Stimulated activated naive CD8-positive, alpha-beta T cell treated with anti-CD3 and anti-CD28 coated beads, Interleukin-15, amount 100 ng/mL, for 72 hours (primary cell): ENCODE data around the gene LHCGR.
A peak's percentile ranks its signal among the peaks of the same experiment; 100 is the strongest.
"Not testable (repeated sequence)": the region's sequence is repeated elsewhere in the genome, so short reads cannot be mapped to it uniquely, and the experiment has no call there.

Source experiments
- ATAC-seq: fragments of 150-1000 bp; cut with Tn5 transposase; 2 replicates; pipeline ENCODE4 v1.10.0; 2021; ENCODE audit warnings: mild to moderate bottlenecking, moderate library complexity
- DNase-seq, 2 donors: peaks; one replicate each; pipeline ENCODE4 v3.0.0; 2021 to 2022
- H3K27ac Mint-ChIP-seq, 2 donors: one replicate each; pipeline ENCODE4 v1.8.0; 2022; ENCODE audit warnings: mild to moderate bottlenecking in 2 of 2, mixed read lengths in 2 of 2, moderate library complexity in 2 of 2
- H3K27me3 Mint-ChIP-seq: one replicate; pipeline ENCODE4 v1.8.0; 2022; ENCODE audit warnings: mixed read lengths
- H3K4me1 Mint-ChIP-seq: one replicate; pipeline ENCODE4 v1.8.0; 2022; ENCODE audit warnings: mild to moderate bottlenecking, mixed read lengths
- H3K4me3 Mint-ChIP-seq, 2 donors: one replicate each; pipeline ENCODE4 v1.8.0; 2022; ENCODE audit warnings: mild to moderate bottlenecking in 2 of 2, mixed read lengths in 2 of 2, moderate library complexity in 1 of 2
- H3K9me3 Mint-ChIP-seq, 2 donors: one replicate each; pipeline ENCODE4 v1.8.0; 2022; ENCODE audit warnings: mixed read lengths in 2 of 2

LHCGR gene

GRCh38 chr2:48724278-48724677 is 31.2 kb downstream of the LHCGR start:
- H3K27me3 Mint-ChIP-seq = no peaks in the 10 kb centered on the region
- DNase-seq (no peak), ATAC-seq (no peak)
- no peak overlapping the region for H3K4me3 Mint-ChIP-seq
- H3K9me3 Mint-ChIP-seq = no peaks in the 10 kb centered on the region
- no peak overlapping the region for H3K27ac Mint-ChIP-seq
- no peaks in the 10 kb centered on the region for H3K4me1 Mint-ChIP-seq

GRCh38 chr2:48723129-48723528 is 32.4 kb downstream of the LHCGR start:
- no peaks in the 10 kb centered on the region for H3K27me3 Mint-ChIP-seq
- H3K9me3 Mint-ChIP-seq = no peaks in the 10 kb centered on the region
- ATAC-seq (no peak), DNase-seq (no peak)
- H3K4me3 Mint-ChIP-seq = no peak overlapping the region
- H3K4me1 Mint-ChIP-seq = no peaks in the 10 kb centered on the region
- no peak overlapping the region for H3K27ac Mint-ChIP-seq

- no peaks in the 10 kb centered on the region for H3K9me3 Mint-ChIP-seq
Observed at GRCh38 chr2:48722391-48722790, 33.1 kb downstream of the LHCGR start.

GRCh38 chr2:48721158-48721557 is 34.4 kb downstream of the LHCGR start:
- Mint-ChIP-seq H3K4me3 (no peak overlapping the region), H3K9me3 (no peaks in the 10 kb centered on the region), H3K27ac (no peak overlapping the region), H3K4me1 (no peaks in the 10 kb centered on the region), H3K27me3 (no peaks in the 10 kb centered on the region)
- ATAC-seq (no peak), DNase-seq (no peak)

More at GRCh38 chr2:48722391-48722790, 33.1 kb downstream of the LHCGR start:
- Mint-ChIP-seq H3K27ac (no peak overlapping the region), H3K27me3 (no peaks in the 10 kb centered on the region), H3K4me3 (no peak overlapping the region), H3K4me1 (no peaks in the 10 kb centered on the region)
- DNase-seq (no peak), ATAC-seq (no peak)

- no peak overlapping the region for H3K4me3 Mint-ChIP-seq
- no peaks in the 10 kb centered on the region for H3K9me3 Mint-ChIP-seq
- ATAC-seq = no peak
- no peak overlapping the region for H3K27ac Mint-ChIP-seq
- DNase-seq = no peak
- no peaks in the 10 kb centered on the region for H3K4me1 Mint-ChIP-seq
- no peaks in the 10 kb centered on the region for H3K27me3 Mint-ChIP-seq
Observed at GRCh38 chr2:48719480-48720177, 35.9 kb downstream of the LHCGR start.

- no peak for ATAC-seq
- Mint-ChIP-seq H3K4me1 (no peaks in the 10 kb centered on the region), H3K27ac (no peak overlapping the region)
Observed at GRCh38 chr2:48717846-48718245, 37.7 kb downstream of the LHCGR start.

GRCh38 chr2:48715956-48716355 is 39.6 kb downstream of the LHCGR start:
- Mint-ChIP-seq H3K9me3 (no peaks in the 10 kb centered on the region), H3K4me1 (no peaks in the 10 kb centered on the region), H3K27ac (no peak overlapping the region), H3K4me3 (no peak overlapping the region), H3K27me3 (peaks cover 10% of the 10 kb centered on the region)
- DNase-seq (no peak), ATAC-seq (no peak)

More at GRCh38 chr2:48717846-48718245, 37.7 kb downstream of the LHCGR start:
- H3K9me3 Mint-ChIP-seq = no peaks in the 10 kb centered on the region
- no peak for DNase-seq
- no peaks in the 10 kb centered on the region for H3K27me3 Mint-ChIP-seq
- no peak overlapping the region for H3K4me3 Mint-ChIP-seq

GRCh38 chr2:48715042-48715899 is 40.3 kb downstream of the LHCGR start:
- Mint-ChIP-seq H3K27me3 (peaks cover 10% of the 10 kb centered on the region), H3K9me3 (no peaks in the 10 kb centered on the region), H3K27ac (no peak overlapping the region), H3K4me3 (no peak overlapping the region), H3K4me1 (no peaks in the 10 kb centered on the region)
- no peak for DNase-seq
- ATAC-seq = no peak

GRCh38 chr2:48714245-48714644 is 41.3 kb downstream of the LHCGR start:
- no peak for ATAC-seq
- Mint-ChIP-seq H3K9me3 (no peaks in the 10 kb centered on the region), H3K4me1 (no peaks in the 10 kb centered on the region), H3K27ac (no peak overlapping the region), H3K4me3 (no peak overlapping the region), H3K27me3 (peaks cover 10% of the 10 kb centered on the region)
- no peak for DNase-seq

GRCh38 chr2:48713647-48714046 is 41.9 kb downstream of the LHCGR start:
- ATAC-seq (no peak), DNase-seq (no peak)
- Mint-ChIP-seq H3K4me1 (no peaks in the 10 kb centered on the region), H3K27me3 (peaks cover 10% of the 10 kb centered on the region), H3K27ac (no peak overlapping the region), H3K4me3 (no peak overlapping the region), H3K9me3 (no peaks in the 10 kb centered on the region)

GRCh38 chr2:48712151-48712550 is 43.4 kb downstream of the LHCGR start:
- H3K9me3 Mint-ChIP-seq = no peaks in the 10 kb centered on the region
- DNase-seq (no peak), ATAC-seq (no peak)
- no peak overlapping the region for H3K4me3 Mint-ChIP-seq
- no peaks in the 10 kb centered on the region for H3K4me1 Mint-ChIP-seq
- no peak overlapping the region for H3K27ac Mint-ChIP-seq
- H3K27me3 Mint-ChIP-seq = peaks cover 10% of the 10 kb centered on the region

GRCh38 chr2:48711343-48711742 is 44.2 kb downstream of the LHCGR start:
- DNase-seq (no peak), ATAC-seq (no peak)
- Mint-ChIP-seq H3K9me3 (peaks cover 0 to 6% of the 10 kb centered on the region in 2 donors), H3K4me1 (no peaks in the 10 kb centered on the region), H3K27me3 (peaks cover 10% of the 10 kb centered on the region), H3K4me3 (no peak overlapping the region), H3K27ac (peak overlapping the region in 1 of 2 donors; percentile 4)

GRCh38 chr2:48709096-48710034 is 46.2 kb downstream of the LHCGR start:
- ATAC-seq = no peak
- Mint-ChIP-seq H3K4me1 (no peaks in the 10 kb centered on the region), H3K27me3 (peaks cover 10% of the 10 kb centered on the region), H3K4me3 (no peak overlapping the region), H3K9me3 (peaks cover 9 to 15% of the 10 kb centered on the region in 2 donors), H3K27ac (no peak overlapping the region)
- DNase-seq = no peak

- no peak for ATAC-seq
- Mint-ChIP-seq H3K27me3 (peaks cover 10% of the 10 kb centered on the region), H3K4me3 (no peak overlapping the region), H3K9me3 (peaks cover 12 to 15% of the 10 kb centered on the region in 2 donors), H3K27ac (no peak overlapping the region), H3K4me1 (no peaks in the 10 kb centered on the region)
- DNase-seq = no peak
Observed at GRCh38 chr2:48707466-48707865, 48.1 kb downstream of the LHCGR start.

- not testable (repeated sequence) for H3K4me1 Mint-ChIP-seq, H3K27ac Mint-ChIP-seq, H3K27me3 Mint-ChIP-seq, H3K4me3 Mint-ChIP-seq, DNase-seq, ATAC-seq
- H3K9me3 Mint-ChIP-seq = peaks cover 12 to 15% of the 10 kb centered on the region in 2 donors
Observed at GRCh38 chr2:48703621-48704020, 51.9 kb downstream of the LHCGR start.
